Spleen (tissue), 11 donors: ENCODE data around the gene FOXA3. TPM values are rescaled to one million over a fixed set of nuclear protein-coding genes. Genes with fewer than 3 reads are reported as not detected.

Source experiments
- DNase-seq: peaks from one replicate; pipeline ENCODE4 v3.0.0-alpha.2; 2020
- H3K27ac ChIP-seq, 8 donors: fragments of 200-600 bp; sonication (generic) in 7 of 8; 1 replicate in 4 of 8; 2 replicates in 4 of 8; pipeline versions ENCODE4 v1.5.0 to v1.8.0; 2016 to 2021; ENCODE audit warnings: inconsistent platforms in 4 of 8, mild to moderate bottlenecking in 4 of 8, moderate library complexity in 1 of 8
- H3K27me3 ChIP-seq, 7 donors: fragments of 200-600 bp; sonication (generic) in 6 of 7; replicated peaks in 1 of 7; 1 replicate in 4 of 7; 2 replicates in 3 of 7; pipeline versions ENCODE4 v1.5.0 to v1.8.0; 2016 to 2021; ENCODE audit warnings: inconsistent platforms in 3 of 7, mild to moderate bottlenecking in 1 of 7
- H3K36me3 ChIP-seq, 6 donors: fragments of 200-600 bp; sonication (generic) in 5 of 6; 1 replicate in 4 of 6; 2 replicates in 2 of 6; pipeline versions ENCODE4 v1.5.0 to v1.8.0; 2016 to 2021; ENCODE audit warnings: inconsistent platforms in 2 of 6
- H3K4me1 ChIP-seq, 6 donors: fragments of 200-600 bp; sonication (generic) in 5 of 6; 1 replicate in 3 of 6; 2 replicates in 3 of 6; pipeline versions ENCODE4 v1.5.0 to v1.8.0; 2016 to 2021; ENCODE audit warnings: inconsistent platforms in 3 of 6
- H3K4me3 ChIP-seq, 8 donors: fragments of 200-600 bp; sonication (generic) in 7 of 8; 1 replicate in 4 of 8; 2 replicates in 4 of 8; pipeline versions ENCODE4 v1.5.0 to v1.8.0; 2016 to 2021; ENCODE audit warnings: inconsistent platforms in 4 of 8, mild to moderate bottlenecking in 4 of 8, moderate library complexity in 2 of 8
- H3K9me3 ChIP-seq, 8 donors: fragments of 200-600 bp; sonication (generic) in 7 of 8; 1 replicate in 4 of 8; 2 replicates in 4 of 8; pipeline versions ENCODE4 v1.5.0 to v1.8.0; 2016 to 2021; ENCODE audit warnings: inconsistent platforms in 4 of 8
- CTCF ChIP-seq, 11 experiments: fragments of 200-600 bp in 7 of 11; fragments of 450-650 bp in 4 of 11; sonication (generic) in 4 of 11; IDR thresholded peaks in 8 of 11; conservative IDR thresholded peaks in 3 of 11; 1 replicate in 7 of 11; 2 replicates in 4 of 11; pipeline versions ENCODE4 v1.4.0 to v1.8.0; 2016 to 2021; ENCODE audit warnings: antibody characterized with exemption in 11 of 11, inconsistent platforms in 4 of 11, mild to moderate bottlenecking in 1 of 11
- POLR2A ChIP-seq, 3 donors: fragments of 450-650 bp; IDR thresholded peaks; one replicate each; pipeline ENCODE4 v1.5.1; 2017; ENCODE audit warnings: antibody characterized with exemption in 3 of 3, mild to moderate bottlenecking in 1 of 3
- POLR2AphosphoS5 ChIP-seq, 3 donors: sonication (generic); formaldehyde crosslinking; IDR thresholded peaks; one replicate each; pipeline ENCODE4 v1.5.1; 2017; ENCODE audit warnings: antibody characterized with exemption in 3 of 3
- WGBS, 5 donors: extraction: QIAGEN DNeasy Blood & Tissue Kit in 3 of 5; methylation state at CpG; one replicate each; pipeline versions ENCODE4 v1.1.5 to v1.1.7; 2013 to 2018; 5-methylcytosine and 5-hydroxymethylcytosine counted together
- intact Hi-C: fragments of 100-400 bp; cut with DNase I; formaldehyde crosslinking; loops from one replicate; pipeline ENCODE4 v1.15.0; 2023; ENCODE audit warnings: low total_unique reads
- polyA plus RNA-seq, 3 donors: library from polyadenylated mRNA; stranded (reverse); fragments of 200-250 nt; gene quantifications; one replicate each; pipeline ENCODE4 v1.2.1, GENCODE V29; 2013
- total RNA-seq, 7 donors: library from RNA; depleted of rRNA in 3 of 7; stranded (reverse); fragments of >200 nt in 3 of 7; fragmentation: NEBNext Ultra II Directional in 4 of 7; extraction: Animal tissue kit (Norgen Biotek cat#: 25700) in 4 of 7; gene quantifications; one replicate each; pipeline versions ENCODE4 v1.1.0 to v1.2.1, GENCODE V29; 2016 to 2021
- donor health status: healthy with polysubstance abuse.
- donor health status: DM: no; HTN: no; CAD: no; lungs with moderate emphysema.
- donor health status: DM: no; HTN: no; CAD: no.
- donor health status: Bipolar disorder and iron deficiency.
- donor health status: healthy.
- donor health status: DM: no; HTN: no; CAD: no.
- donor health status: DM: yes; HTN: yes; CAD: no.

The FOXA3 gene
- total and polyA plus RNA-seq, 10 donors: 0.09 to 0.24 (median 0.16) TPM; not detected in 7

- intact Hi-C loops: no loop called here
- no peak overlapping the region for H3K27ac ChIP-seq
- peaks cover 0 to 26% (median 6%) of the 10 kb centered on the region in 7 donors for H3K27me3 ChIP-seq
- peaks cover 0 to 14% (median 11%) of the 10 kb centered on the region in 6 donors for H3K4me1 ChIP-seq
- no peaks in the 10 kb centered on the region for H3K36me3 ChIP-seq
- DNase-seq: no peak
- 83 to 96% (median 92%) methylated on average over 23 to 34 of the region's 34 CpGs for WGBS, 5 donors
- H3K9me3 ChIP-seq: no peaks in the 10 kb centered on the region
- TF ChIP-seq CTCF (IDR thresholded peaks at IDR 0.05 in 8 of 11, conservative IDR thresholded peaks at IDR 0.05 in 3 of 11) (no peak), POLR2A (IDR thresholded peaks at IDR 0.05) (no peak), POLR2AphosphoS5 (IDR thresholded peaks at IDR 0.05) (no peak)
- no peak overlapping the region for H3K4me3 ChIP-seq
These were observed 8.2 kb downstream of the FOXA3 start for GRCh38 chr19:45872095-45872919.

- no peak for TF ChIP-seq POLR2A (IDR thresholded peaks at IDR 0.05)
- no peak for TF ChIP-seq POLR2AphosphoS5 (IDR thresholded peaks at IDR 0.05)
- no peak for TF ChIP-seq CTCF (IDR thresholded peaks at IDR 0.05 in 8 of 11, conservative IDR thresholded peaks at IDR 0.05 in 3 of 11)
- Histone ChIP-seq H3K4me3 (no peak overlapping the region), H3K4me1 (peaks cover 0 to 17% (median 12%) of the 10 kb centered on the region in 6 donors), H3K36me3 (no peaks in the 10 kb centered on the region), H3K27ac (no peak overlapping the region), H3K9me3 (no peaks in the 10 kb centered on the region), H3K27me3 (peaks cover 0 to 35% (median 6%) of the 10 kb centered on the region in 7 donors)
- 84 to 95% (median 91%) methylated on average over 7 of the region's 7 CpGs for WGBS, 5 donors
- intact Hi-C loops: no loop called here
- no peak for DNase-seq
These were observed 9.2 kb downstream of the FOXA3 start for GRCh38 chr19:45873219-45873772.

GRCh38 chr19:45874620-45874966 lies 10.5 kb downstream of the FOXA3 start:
- WGBS, 5 donors: 88 to 94% (median 90%) methylated on average over 7 of the region's 7 CpGs
- Histone ChIP-seq H3K36me3 (no peaks in the 10 kb centered on the region), H3K4me1 (peaks cover 0 to 17% (median 12%) of the 10 kb centered on the region in 6 donors), H3K27me3 (peaks cover 0 to 44% (median 6%) of the 10 kb centered on the region in 7 donors), H3K4me3 (no peak overlapping the region), H3K27ac (no peak overlapping the region), H3K9me3 (no peaks in the 10 kb centered on the region)
- DNase-seq: no peak
- no peak for TF ChIP-seq POLR2AphosphoS5 (IDR thresholded peaks at IDR 0.05)
- no peak for TF ChIP-seq CTCF (IDR thresholded peaks at IDR 0.05 in 8 of 11, conservative IDR thresholded peaks at IDR 0.05 in 3 of 11)
- no peak for TF ChIP-seq POLR2A (IDR thresholded peaks at IDR 0.05)
- intact Hi-C loops: no loop called here

- intact Hi-C loops: no loop called here
These were observed 12.0 kb downstream of the FOXA3 start for GRCh38 chr19:45876161-45876410.

More at GRCh38 chr19:45876161-45876410, 12.0 kb downstream of the FOXA3 start:
- Histone ChIP-seq H3K27ac (peak overlapping the region in 5 of 8 donors; percentile 44 to 78 (median 71)), H3K4me1 (peaks cover 0 to 17% (median 12%) of the 10 kb centered on the region in 6 donors), H3K27me3 (peaks cover 0 to 52% (median 6%) of the 10 kb centered on the region in 7 donors), H3K36me3 (no peaks in the 10 kb centered on the region), H3K9me3 (no peaks in the 10 kb centered on the region), H3K4me3 (peak overlapping the region in 2 of 8 donors; percentile 31 to 57)
- WGBS, 5 donors: 37 to 51% (median 43%) methylated on average over 4 of the region's 4 CpGs
- no peak for DNase-seq
- TF ChIP-seq POLR2AphosphoS5 (IDR thresholded peaks at IDR 0.05): no peak
- no peak for TF ChIP-seq CTCF (IDR thresholded peaks at IDR 0.05 in 8 of 11, conservative IDR thresholded peaks at IDR 0.05 in 3 of 11)
- no peak for TF ChIP-seq POLR2A (IDR thresholded peaks at IDR 0.05)
